Hepatocyte (in vitro differentiated cells): ENCODE data around the gene NDUFS6.

ENCODE experiments used
- EZH2 ChIP-seq: fragments of 200-600 bp; sonication (generic); IDR thresholded peaks from 2 replicates; pipeline ENCODE4 v1.6.1; 2016; ENCODE audit warnings: antibody characterized with exemption, mild to moderate bottlenecking, borderline replicate concordance
- EZH2phosphoT487 ChIP-seq: fragments of 200-600 bp; sonication (generic); IDR thresholded peaks from one replicate; pipeline ENCODE4 v1.6.1; 2018; ENCODE audit warnings: antibody characterized with exemption, mild to moderate bottlenecking, low read depth, moderate library complexity; ENCODE audit not compliant: unreplicated experiment, severe bottlenecking
- TF ChIP-seq, protein P1 (sequence below): fragments of 200-600 bp; sonication (generic); IDR thresholded peaks from 2 replicates; pipeline ENCODE4 v1.5.1; 2016; ENCODE audit warnings: antibody characterized with exemption, mild to moderate bottlenecking; ENCODE audit not compliant: poor library complexity

DNA sequence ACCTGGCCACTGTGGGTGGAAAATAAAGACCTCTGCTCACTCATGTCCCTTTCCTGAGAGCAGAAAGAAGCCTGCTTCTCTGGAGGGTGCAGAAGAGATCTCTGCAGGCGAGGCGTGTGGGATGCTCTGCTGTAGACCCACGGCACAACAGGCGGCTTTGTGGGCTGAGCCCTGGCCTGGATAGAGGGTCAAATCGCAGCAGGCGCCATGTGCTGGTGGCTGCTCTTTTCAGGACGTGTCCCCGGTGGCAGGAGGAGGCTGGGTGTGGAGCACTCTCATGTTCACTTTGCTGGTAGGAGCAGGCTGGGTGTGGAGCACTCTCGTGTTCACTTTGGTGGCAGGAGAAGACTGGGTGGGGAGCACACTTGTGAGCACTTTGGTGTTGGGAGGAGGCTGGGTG is 46.4 kb downstream of the NDUFS6 start:
- TF ChIP-seq, protein P1, sequence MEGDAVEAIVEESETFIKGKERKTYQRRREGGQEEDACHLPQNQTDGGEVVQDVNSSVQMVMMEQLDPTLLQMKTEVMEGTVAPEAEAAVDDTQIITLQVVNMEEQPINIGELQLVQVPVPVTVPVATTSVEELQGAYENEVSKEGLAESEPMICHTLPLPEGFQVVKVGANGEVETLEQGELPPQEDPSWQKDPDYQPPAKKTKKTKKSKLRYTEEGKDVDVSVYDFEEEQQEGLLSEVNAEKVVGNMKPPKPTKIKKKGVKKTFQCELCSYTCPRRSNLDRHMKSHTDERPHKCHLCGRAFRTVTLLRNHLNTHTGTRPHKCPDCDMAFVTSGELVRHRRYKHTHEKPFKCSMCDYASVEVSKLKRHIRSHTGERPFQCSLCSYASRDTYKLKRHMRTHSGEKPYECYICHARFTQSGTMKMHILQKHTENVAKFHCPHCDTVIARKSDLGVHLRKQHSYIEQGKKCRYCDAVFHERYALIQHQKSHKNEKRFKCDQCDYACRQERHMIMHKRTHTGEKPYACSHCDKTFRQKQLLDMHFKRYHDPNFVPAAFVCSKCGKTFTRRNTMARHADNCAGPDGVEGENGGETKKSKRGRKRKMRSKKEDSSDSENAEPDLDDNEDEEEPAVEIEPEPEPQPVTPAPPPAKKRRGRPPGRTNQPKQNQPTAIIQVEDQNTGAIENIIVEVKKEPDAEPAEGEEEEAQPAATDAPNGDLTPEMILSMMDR, result no peak
- no peak for TF ChIP-seq EZH2
- no peak for TF ChIP-seq EZH2phosphoT487
